Upper lobe of right lung (tissue), 1 donor: Measurements from ENCODE around the gene SNX25. TPM values are rescaled to one million over a fixed set of nuclear protein-coding genes. Genes with fewer than 3 reads are reported as not detected.

ENCODE experiments used
- ATAC-seq: fragments of 200-7000 bp; cut with Tn5 transposase; one replicate; pipeline ENCODE4 v1.9.1; 2020; ENCODE audit warnings: mild to moderate bottlenecking, moderate library complexity
- DNase-seq: peaks from one replicate; pipeline ENCODE4 v3.0.0-alpha.2; 2020
- H3K27ac ChIP-seq: fragments of 200-600 bp; one replicate; pipeline ENCODE4 v1.8.0; 2022
- H3K27me3 ChIP-seq: fragments of 200-600 bp; one replicate; pipeline ENCODE4 v1.8.0; 2022; ENCODE audit warnings: mild to moderate bottlenecking
- H3K36me3 ChIP-seq: fragments of 200-600 bp; one replicate; pipeline ENCODE4 v1.8.0; 2022
- H3K4me1 ChIP-seq: fragments of 200-600 bp; one replicate; pipeline ENCODE4 v1.8.0; 2022
- H3K4me3 ChIP-seq: fragments of 200-600 bp; one replicate; pipeline ENCODE4 v1.8.0; 2022; ENCODE audit warnings: mild to moderate bottlenecking
- H3K9me3 ChIP-seq: fragments of 200-600 bp; one replicate; pipeline ENCODE4 v1.8.0; 2022
- CTCF ChIP-seq: fragments of 200-600 bp; IDR thresholded peaks from one replicate; pipeline ENCODE4 v1.8.0; 2022; ENCODE audit warnings: antibody characterized with exemption
- intact Hi-C: fragments of 100-400 bp; cut with DNase I; formaldehyde crosslinking; loops from one replicate; pipeline ENCODE4 v1.11.0; 2022
- total RNA-seq: library from RNA; stranded (reverse); fragmentation: NEBNext Ultra II Directional; extraction: Animal tissue kit (Norgen Biotek cat#: 25700); gene quantifications from one replicate; pipeline ENCODE4 v1.2.1, GENCODE V29; 2021
- donor health status: DM: no; HTN: yes; CAD: no; lungs with severe emphysema.

SNX25 gene
- total RNA-seq, 1 donor from 2014 or later, result 98.5 TPM

DNA sequence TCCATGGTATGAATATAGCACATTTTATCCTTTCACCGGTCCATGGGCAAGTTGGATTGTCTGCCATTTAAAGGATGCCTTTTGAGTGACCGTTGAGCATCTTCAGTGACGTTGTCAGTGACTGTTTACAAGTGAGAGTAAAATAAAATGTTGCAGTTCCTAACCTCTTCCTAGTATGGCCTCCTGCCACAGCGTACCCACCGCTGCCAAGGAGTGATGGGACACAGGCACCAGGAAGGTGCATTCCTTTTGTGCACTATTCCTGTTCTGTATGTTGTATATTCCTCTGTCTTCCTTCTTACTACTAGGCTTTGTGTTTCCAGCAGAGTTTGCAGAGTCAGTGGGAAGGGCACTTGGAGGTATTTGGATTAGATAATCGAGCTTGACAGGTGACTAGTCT lies 61.5 kb downstream of the SNX25 start:
- intact Hi-C loops, result no loop called here
- no peak for DNase-seq
- ATAC-seq, result no peak
- H3K27ac ChIP-seq, result no peak overlapping the region
- TF ChIP-seq CTCF, result no peak
- H3K27me3 ChIP-seq, result no peaks in the 10 kb centered on the region
- no peaks in the 10 kb centered on the region for H3K9me3 ChIP-seq
- H3K4me1 ChIP-seq, result peaks cover 4% of the 10 kb centered on the region
- H3K4me3 ChIP-seq, result no peak overlapping the region
- peaks cover 16% of the 10 kb centered on the region for H3K36me3 ChIP-seq

GRCh38 chr4:185272245-185272644 lies 62.8 kb downstream of the SNX25 start:
- no peak overlapping the region for H3K4me3 ChIP-seq
- H3K4me1 ChIP-seq, result peaks cover 4% of the 10 kb centered on the region
- no peaks in the 10 kb centered on the region for H3K9me3 ChIP-seq
- peaks cover 15% of the 10 kb centered on the region for H3K36me3 ChIP-seq
- intact Hi-C loops, result no loop called here
- H3K27me3 ChIP-seq, result no peaks in the 10 kb centered on the region
- no peak for TF ChIP-seq CTCF
- no peak overlapping the region for H3K27ac ChIP-seq
- ATAC-seq, result peak; percentile 63
- no peak for DNase-seq

DNA sequence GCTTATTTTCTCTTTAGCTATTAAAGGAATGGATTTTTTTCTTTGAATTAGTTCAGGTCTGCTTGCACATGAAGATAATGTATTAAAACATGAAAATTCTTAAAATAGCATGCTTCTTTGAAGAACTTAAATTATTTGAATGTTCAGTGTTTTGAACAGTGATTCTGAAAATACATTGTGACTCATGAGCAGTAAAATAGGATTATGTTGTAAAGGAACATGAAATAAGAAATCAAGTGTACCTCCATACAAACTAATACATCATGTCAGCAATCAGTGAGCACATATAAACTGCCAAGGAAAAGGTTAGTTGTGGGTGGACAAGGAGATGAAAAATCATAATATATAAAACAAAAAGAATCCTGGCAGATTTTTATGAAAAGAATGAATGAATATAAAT lies 66.1 kb downstream of the SNX25 start:
- TF ChIP-seq CTCF, result no peak
- Histone ChIP-seq H3K27ac (no peak overlapping the region), H3K4me3 (no peak overlapping the region), H3K27me3 (no peaks in the 10 kb centered on the region), H3K36me3 (peaks cover 4% of the 10 kb centered on the region), H3K4me1 (no peaks in the 10 kb centered on the region), H3K9me3 (no peaks in the 10 kb centered on the region)
- no peak for DNase-seq
- intact Hi-C loops, result no loop called here
- ATAC-seq, result no peak

GRCh38 chr4:185276036-185276435 lies 66.6 kb downstream of the SNX25 start:
- Histone ChIP-seq H3K36me3 (peaks cover 4% of the 10 kb centered on the region), H3K4me3 (no peak overlapping the region), H3K27ac (no peak overlapping the region), H3K4me1 (no peaks in the 10 kb centered on the region), H3K9me3 (no peaks in the 10 kb centered on the region), H3K27me3 (no peaks in the 10 kb centered on the region)
- DNase-seq, result no peak
- ATAC-seq, result no peak
- intact Hi-C loops, result no loop called here
- no peak for TF ChIP-seq CTCF

DNA sequence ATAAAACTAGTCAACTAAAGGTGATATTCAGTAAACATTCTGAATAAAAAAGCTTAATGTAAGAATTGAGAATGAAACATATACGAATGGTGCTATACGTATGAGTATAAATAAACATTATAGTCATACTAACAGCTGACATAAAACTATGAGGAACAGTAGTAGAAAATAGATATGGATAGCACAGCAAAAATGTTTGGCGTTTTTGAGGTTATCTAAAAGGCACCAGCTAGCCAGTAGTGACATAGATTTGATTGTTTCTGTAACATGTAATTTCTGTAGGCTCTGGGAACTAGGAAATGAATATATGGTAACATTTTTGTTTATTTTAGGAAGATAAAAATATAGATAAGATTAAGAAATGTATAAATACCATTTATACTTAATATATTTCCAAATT lies 69.3 kb downstream of the SNX25 start:
- no peaks in the 10 kb centered on the region for H3K4me1 ChIP-seq
- no peak overlapping the region for H3K27ac ChIP-seq
- no peak for DNase-seq
- H3K4me3 ChIP-seq, result no peak overlapping the region
- intact Hi-C loops, result no loop called here
- H3K36me3 ChIP-seq, result peaks cover 4% of the 10 kb centered on the region
- no peaks in the 10 kb centered on the region for H3K9me3 ChIP-seq
- no peak for ATAC-seq
- TF ChIP-seq CTCF, result no peak
- H3K27me3 ChIP-seq, result no peaks in the 10 kb centered on the region

DNA sequence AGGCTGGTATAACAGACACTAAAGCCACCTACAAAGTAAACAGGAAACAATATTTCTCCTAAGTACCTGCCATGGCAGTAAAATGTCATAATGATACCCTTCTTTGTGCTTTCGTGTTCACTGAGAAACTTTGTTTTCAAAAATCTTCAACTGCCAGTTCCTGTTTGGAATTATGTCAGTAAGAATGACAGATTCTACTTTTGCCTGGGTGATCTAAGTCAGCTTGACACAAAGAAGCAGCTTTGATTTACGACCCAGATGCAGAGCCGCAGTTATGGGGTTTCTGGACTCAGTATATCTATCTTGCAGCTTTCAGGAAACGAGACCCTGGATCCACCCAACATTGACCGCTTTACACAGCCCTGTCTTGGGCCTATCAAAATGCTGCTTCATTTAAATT lies 71.2 kb downstream of the SNX25 start:
- Histone ChIP-seq H3K36me3 (peaks cover 4% of the 10 kb centered on the region), H3K27ac (no peak overlapping the region), H3K27me3 (no peaks in the 10 kb centered on the region), H3K9me3 (no peaks in the 10 kb centered on the region), H3K4me1 (peaks cover 6% of the 10 kb centered on the region), H3K4me3 (no peak overlapping the region)
- TF ChIP-seq CTCF, result no peak
- intact Hi-C loops, result no loop called here
- no peak for DNase-seq
- no peak for ATAC-seq
